GM12865 (cell line): Measurements from ENCODE around the gene HHLA2.

Experiments used
- DNase-seq: peaks from one replicate; pipeline ENCODE4 v3.0.0; 2010; ENCODE audit warnings: low read depth
- H3K4me3 ChIP-seq: 2 replicates; pipeline ENCODE4 v1.5.1; 2011; ENCODE audit warnings: mild to moderate bottlenecking, low read depth, low read length, control low read depth
- CTCF ChIP-seq: IDR thresholded peaks from 2 replicates; pipeline ENCODE4 v1.5.1; 2011; ENCODE audit warnings: low read length, control low read depth, low read depth, inconsistent platforms; ENCODE audit not compliant: insufficient read depth; ENCODE audit errors: missing control alignments

The HHLA2 gene

GRCh38 chr3:108380128-108380795, 83.9 kb downstream of the HHLA2 start:
- TF ChIP-seq CTCF: no peak
- DNase-seq: no peak
- H3K4me3 ChIP-seq: no peak overlapping the region

GRCh38 chr3:108381529-108382140, 85.3 kb downstream of the HHLA2 start:
- H3K4me3 ChIP-seq: no peak overlapping the region
- DNase-seq: no peak
- no peak for TF ChIP-seq CTCF

GRCh38 chr3:108383306-108383705, 87.0 kb downstream of the HHLA2 start:
- no peak for DNase-seq
- H3K4me3 ChIP-seq: no peak overlapping the region
- TF ChIP-seq CTCF: no peak

- TF ChIP-seq CTCF: no peak
- H3K4me3 ChIP-seq: no peak overlapping the region
- no peak for DNase-seq
These were observed 90.7 kb downstream of the HHLA2 start for GRCh38 chr3:108387063-108387462.

- H3K4me3 ChIP-seq: no peak overlapping the region
- peak; percentile 60 for DNase-seq
- TF ChIP-seq CTCF: no peak
These were observed 92.1 kb downstream of the HHLA2 start for GRCh38 chr3:108388136-108389132.

- TF ChIP-seq CTCF: no peak
- H3K4me3 ChIP-seq: no peak overlapping the region
- peak; percentile 24 for DNase-seq
These were observed 93.0 kb downstream of the HHLA2 start for GRCh38 chr3:108389372-108389771.
